GM12801 (cell line): ENCODE results near the gene MAML2.

Experiments
- TF ChIP-seq, protein P1 (sequence below): IDR thresholded peaks from one replicate; pipeline ENCODE4 v1.5.1; 2011; ENCODE audit warnings: control low read depth; ENCODE audit not compliant: insufficient read length; ENCODE audit errors: extremely low read depth

Gene MAML2

DNA sequence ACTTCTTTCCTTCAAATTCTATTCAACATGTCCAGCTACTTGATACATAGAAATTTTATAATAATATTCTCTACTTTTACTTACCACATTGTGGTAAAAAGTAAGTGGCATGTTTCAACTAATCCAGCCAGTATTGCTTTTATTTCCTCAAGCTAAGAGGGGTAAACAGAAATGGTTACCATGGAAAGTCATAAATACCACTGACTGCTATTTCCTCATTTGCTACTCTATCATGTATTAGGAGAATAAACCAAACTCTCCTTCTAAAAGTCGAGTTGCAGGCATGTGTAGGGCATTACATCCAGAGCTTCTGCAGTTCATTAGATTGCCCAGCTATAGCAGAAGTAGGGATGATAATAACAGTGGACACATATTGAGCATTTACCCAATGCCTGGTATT, 208.4 kb downstream of the MAML2 start:
- TF ChIP-seq, protein P1, sequence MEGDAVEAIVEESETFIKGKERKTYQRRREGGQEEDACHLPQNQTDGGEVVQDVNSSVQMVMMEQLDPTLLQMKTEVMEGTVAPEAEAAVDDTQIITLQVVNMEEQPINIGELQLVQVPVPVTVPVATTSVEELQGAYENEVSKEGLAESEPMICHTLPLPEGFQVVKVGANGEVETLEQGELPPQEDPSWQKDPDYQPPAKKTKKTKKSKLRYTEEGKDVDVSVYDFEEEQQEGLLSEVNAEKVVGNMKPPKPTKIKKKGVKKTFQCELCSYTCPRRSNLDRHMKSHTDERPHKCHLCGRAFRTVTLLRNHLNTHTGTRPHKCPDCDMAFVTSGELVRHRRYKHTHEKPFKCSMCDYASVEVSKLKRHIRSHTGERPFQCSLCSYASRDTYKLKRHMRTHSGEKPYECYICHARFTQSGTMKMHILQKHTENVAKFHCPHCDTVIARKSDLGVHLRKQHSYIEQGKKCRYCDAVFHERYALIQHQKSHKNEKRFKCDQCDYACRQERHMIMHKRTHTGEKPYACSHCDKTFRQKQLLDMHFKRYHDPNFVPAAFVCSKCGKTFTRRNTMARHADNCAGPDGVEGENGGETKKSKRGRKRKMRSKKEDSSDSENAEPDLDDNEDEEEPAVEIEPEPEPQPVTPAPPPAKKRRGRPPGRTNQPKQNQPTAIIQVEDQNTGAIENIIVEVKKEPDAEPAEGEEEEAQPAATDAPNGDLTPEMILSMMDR = no peak

DNA sequence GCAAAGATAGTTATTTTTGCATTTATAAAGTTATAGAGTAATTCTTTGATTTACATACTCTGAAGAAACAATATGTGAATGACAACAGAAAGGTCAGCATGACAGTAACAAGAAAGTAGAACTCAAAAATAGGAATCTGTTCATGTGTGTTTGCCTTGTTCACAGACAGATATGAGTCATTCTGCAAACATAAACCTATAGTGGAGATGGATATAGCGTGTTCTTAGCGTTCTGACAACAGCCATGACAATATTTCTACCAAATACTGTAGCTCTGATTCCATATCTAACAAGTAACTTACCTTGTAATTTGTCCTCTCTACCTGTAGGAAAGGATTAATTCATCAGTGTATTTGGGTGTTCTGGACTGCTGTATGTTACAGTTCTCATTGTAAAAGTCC, 210.6 kb downstream of the MAML2 start:
- TF ChIP-seq, protein P1 = no peak

DNA sequence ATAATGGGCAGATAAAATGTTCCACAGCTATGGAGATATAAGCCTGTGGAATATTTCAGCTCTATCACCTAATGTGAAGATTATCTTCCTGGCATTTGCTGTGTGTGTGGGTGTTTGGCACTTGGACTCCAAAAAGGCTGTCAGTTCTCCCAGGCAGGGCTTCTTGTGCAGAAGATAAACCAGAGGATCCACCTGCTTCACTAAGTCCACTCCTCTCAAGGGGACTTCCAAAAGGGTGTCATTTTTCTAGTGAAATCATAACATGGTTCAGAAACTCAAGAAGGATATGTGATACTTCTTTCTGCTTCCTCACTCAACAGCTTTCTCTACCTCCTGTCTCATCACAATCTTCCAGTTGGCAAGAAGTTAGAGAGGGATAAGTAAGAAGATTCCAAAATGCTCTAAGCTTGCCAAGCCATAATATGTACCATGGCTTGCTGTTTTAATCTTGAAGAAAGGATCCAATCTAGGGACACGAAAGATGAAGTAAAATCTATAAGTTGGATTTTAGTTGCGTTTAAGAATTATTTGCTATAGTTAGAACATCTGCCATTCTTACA, 212.9 kb downstream of the MAML2 start:
- TF ChIP-seq, protein P1 = no peak

DNA sequence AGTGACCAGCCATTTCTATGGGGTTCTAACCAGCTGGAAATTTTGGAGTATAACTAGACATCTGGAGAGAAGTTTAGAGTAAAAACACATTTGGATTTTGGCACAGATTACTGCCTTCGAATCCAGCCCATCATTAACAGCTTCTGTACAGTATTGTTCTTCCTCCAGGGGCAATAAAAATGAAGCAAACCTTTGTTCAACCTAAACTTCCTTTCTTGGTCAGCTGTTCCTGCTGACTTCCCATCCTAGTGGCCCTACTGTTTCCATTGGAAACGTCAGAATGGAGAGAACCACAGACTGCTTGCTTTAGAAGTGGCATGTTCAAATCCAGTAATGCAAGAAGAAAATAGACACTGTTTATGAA, 215.4 kb downstream of the MAML2 start:
- TF ChIP-seq, protein P1 = no peak

DNA sequence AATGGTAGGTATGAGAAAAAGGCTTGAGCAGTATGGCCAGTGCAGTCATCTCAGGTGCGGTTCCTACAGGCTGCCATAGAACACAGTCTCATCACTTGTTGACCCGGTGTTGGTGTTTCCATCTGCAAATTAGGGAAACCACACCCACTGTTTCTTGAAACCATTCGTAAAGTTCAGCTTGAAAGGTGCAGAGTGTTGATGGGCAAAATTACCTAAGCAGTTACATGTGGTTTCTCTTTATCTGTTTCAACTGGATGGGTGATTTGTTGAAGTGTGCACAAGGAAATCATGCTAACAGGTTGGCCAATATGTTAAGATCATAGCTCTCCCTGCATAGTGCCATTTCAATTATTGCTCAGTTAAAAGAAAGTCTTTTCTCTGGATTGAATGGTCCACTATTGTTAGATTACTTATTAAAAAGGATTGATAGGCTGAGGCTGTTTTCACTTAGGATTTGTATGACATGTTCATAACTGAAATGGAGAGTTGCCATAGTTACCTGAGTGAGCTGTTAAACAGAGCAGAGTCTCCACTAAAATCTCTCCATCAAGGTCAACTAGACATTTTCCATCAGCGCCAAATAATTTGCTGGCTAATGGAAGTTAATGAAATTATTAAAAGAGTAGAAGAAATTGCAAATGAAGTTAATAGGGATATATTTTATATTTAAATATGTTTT, 215.9 kb downstream of the MAML2 start:
- TF ChIP-seq, protein P1 = no peak

DNA sequence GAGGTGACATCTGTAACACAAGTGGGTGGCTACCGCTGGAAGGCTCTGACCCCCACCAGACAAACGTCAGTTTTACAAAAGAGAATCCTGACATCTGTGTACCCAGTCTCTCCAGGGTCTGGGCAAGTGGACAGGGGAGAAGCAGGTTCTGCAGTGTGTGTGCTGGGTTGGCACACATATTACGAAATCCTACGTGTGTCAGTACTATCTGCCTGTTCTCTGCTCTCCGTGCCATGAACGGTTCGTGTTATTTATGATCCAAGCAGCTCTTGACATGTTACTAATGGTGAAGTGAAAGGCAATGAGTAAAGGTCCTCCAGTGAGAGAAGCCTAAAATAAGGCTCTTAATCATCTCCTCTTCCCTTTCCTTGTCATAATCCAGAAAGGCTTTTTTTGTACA, 217.6 kb downstream of the MAML2 start:
- TF ChIP-seq, protein P1 = no peak

DNA sequence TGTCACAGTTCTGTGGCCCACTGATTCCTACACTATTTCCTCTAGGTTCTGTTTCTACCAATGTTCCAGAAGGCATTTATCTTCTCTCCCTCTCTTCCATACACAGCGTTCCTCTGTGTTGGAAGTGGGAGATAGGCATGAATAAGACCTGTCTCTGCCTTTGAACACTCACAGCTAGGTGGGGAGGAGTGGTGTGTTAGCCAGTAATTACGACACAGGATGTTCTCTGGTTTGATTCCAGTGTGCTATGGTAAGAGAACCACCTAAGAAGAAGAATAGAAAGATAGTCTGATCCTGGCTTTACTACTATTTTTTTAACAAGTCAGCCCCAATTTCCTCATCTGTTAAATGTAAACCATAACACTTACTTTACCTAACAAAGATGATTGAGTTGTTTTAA, 218.8 kb downstream of the MAML2 start:
- TF ChIP-seq, protein P1 = no peak
